ENCODE results near the gene CYB5RL. TPM values are rescaled to one million over a fixed set of nuclear protein-coding genes. Genes with fewer than 3 reads are reported as not detected.

CYB5RL gene
- total and polyA plus RNA-seq, 2 of the 8 experiments (the other 6 are each of a cell fraction or from before 2014, with no cell fraction given), result 13.2 to 14.1 TPM

- Histone ChIP-seq H3K79me1 (ENCODE audit: low read depth, low read length) (no peaks in the 10 kb centered on the region), H3K9me3 (ENCODE audit: insufficient read depth in 2 of 2, low read depth in 1 of 2, low read length in 1 of 2) (no peaks in the 10 kb centered on the region), H2AFZ (ENCODE audit: low read length) (no peak overlapping the region), H3K4me1 (replicated peaks in 1 of 4; ENCODE audit: control insufficient read depth in 3 of 4, insufficient read depth in 4 of 4, low read length in 3 of 4) (no peaks in the 10 kb centered on the region), H3K27ac (ENCODE audit: low read depth, low read length) (no peak overlapping the region), H3K23me2 (ENCODE audit: low read depth, low read length) (no peaks in the 10 kb centered on the region), H3K36me3 (ENCODE audit: control insufficient read depth in 2 of 4, insufficient read depth in 4 of 4, low read length in 3 of 4) (no peaks in the 10 kb centered on the region), H4K8ac (ENCODE audit: extremely low read depth, insufficient read depth, low read length) (no peak overlapping the region), H3K4me2 (ENCODE audit: insufficient read depth in 1 of 2, low read depth in 2 of 2, low read length in 2 of 2) (no peak overlapping the region), H3K23ac (ENCODE audit: insufficient read length) (no peak overlapping the region), H3K79me2 (ENCODE audit: control insufficient read depth in 1 of 2, insufficient read depth in 2 of 2, low read length in 2 of 2) (no peaks in the 10 kb centered on the region), H2BK15ac (ENCODE audit: low read length) (no peak overlapping the region), H2BK12ac (ENCODE audit: low read depth, low read length) (no peak overlapping the region), H3K56ac (replicated peaks; ENCODE audit: insufficient read length, low read depth, low read length) (no peak overlapping the region), H3K4me3 (ENCODE audit: extremely low read depth in 1 of 4, insufficient read depth in 2 of 4, low read depth in 3 of 4, low read length in 4 of 4) (no peak overlapping the region), H4K91ac (replicated peaks; ENCODE audit: insufficient read length, low read length) (no peak overlapping the region), H4K5ac (ENCODE audit: insufficient read length, low read depth, low read length) (no peak overlapping the region), H2AK5ac (ENCODE audit: low read depth, low read length) (no peak overlapping the region), H4K20me1 (replicated peaks in 1 of 2; ENCODE audit: control insufficient read depth in 1 of 2, insufficient read depth in 2 of 2, low read length in 2 of 2) (no peaks in the 10 kb centered on the region), H2BK5ac (ENCODE audit: low read depth, low read length) (no peak overlapping the region), H3K14ac (ENCODE audit: insufficient read length) (no peak overlapping the region), H3K4ac (replicated peaks; ENCODE audit: insufficient read length, low read depth, low read length) (no peak overlapping the region), H3K18ac (ENCODE audit: extremely low read depth, low read length) (no peak overlapping the region), H2BK20ac (ENCODE audit: low read length) (no peak overlapping the region), H2BK120ac (replicated peaks; ENCODE audit: low read depth, low read length) (no peak overlapping the region), H3K9ac (replicated peaks in 1 of 4; ENCODE audit: extremely low read depth in 1 of 4, low read depth in 3 of 4, low read length in 3 of 4) (no peak overlapping the region), H3K27me3 (replicated peaks in 1 of 4; ENCODE audit: control insufficient read depth in 3 of 4, extremely low read depth in 1 of 4, insufficient read depth in 3 of 4, low read length in 3 of 4) (no peaks in the 10 kb centered on the region)
- ChIA-PET POLR2A (ENCODE audit: partially characterized antibody) (no interaction called here), CTCF (ENCODE audit: partially characterized antibody) (interaction anchor here (0.6 to 2.5 kb wide), 7 partner anchors 10 to 48 kb away, joined by 3 to 10 read pairs (median 3); no protein-coding TSS in a partner anchor)
- no peak for TF ChIP-seq POLR2A (IDR thresholded peaks at IDR 0.05; ENCODE audit: control extremely low read depth in 1 of 2, low read depth in 2 of 2, low read length in 2 of 2)
- no peak for TF ChIP-seq JUN (IDR thresholded peaks at IDR 0.05; ENCODE audit: low read depth, low read length)
- no peak for TF ChIP-seq TAF1 (IDR thresholded peaks at IDR 0.05; ENCODE audit: low read depth, low read length)
- no peak for TF ChIP-seq SUZ12 (IDR thresholded peaks at IDR 0.05; ENCODE audit: low read length)
- TF ChIP-seq E2F6 (IDR thresholded peaks at IDR 0.05), result no peak
- no peak for TF ChIP-seq CTBP2 (IDR thresholded peaks at IDR 0.05; ENCODE audit: borderline replicate concordance, insufficient read depth, insufficient read length, low read length)
- no peak for TF ChIP-seq SAP30 (IDR thresholded peaks at IDR 0.05; ENCODE audit: insufficient read depth, insufficient replicate concordance, low read length)
- no peak for TF ChIP-seq TBP (IDR thresholded peaks at IDR 0.05; ENCODE audit: low read depth, low read length)
- TF ChIP-seq JUND (IDR thresholded peaks at IDR 0.05; ENCODE audit: low read length), result no peak
- no peak for TF ChIP-seq EGR1 (IDR thresholded peaks at IDR 0.05; ENCODE audit: borderline replicate concordance, low read depth, low read length)
- TF ChIP-seq ATF3 (IDR thresholded peaks at IDR 0.05; ENCODE audit: insufficient read depth, low read depth, low read length), result no peak
- no peak for TF ChIP-seq HDAC2 (IDR thresholded peaks at IDR 0.05; ENCODE audit: borderline replicate concordance in 1 of 2, low read depth in 2 of 2, low read length in 2 of 2)
- DNase-seq (ENCODE audit: low read depth in 1 of 2, low spot score in 2 of 2) (no peak), FAIRE-seq (no peak)
- 93% methylated on average over 3 of the region's 3 CpGs; no CpG with 5 or more reads in 1 of the 2 experiments for WGBS, 2 experiments (ENCODE audit: extremely low coverage in 1 of 2, insufficient coverage in 1 of 2, insufficient read length in 1 of 2, insufficient replicate concordance in 2 of 2, low coverage in 1 of 2, low lambda C conversion rate in 2 of 2, missing lambda C conversion rate in 1 of 2)
Measured at GRCh38 chr1:54163051-54163450, 36.8 kb downstream of the CYB5RL start.

Measured in H1 (cell line).